ENCODE data around the gene HERC5.

DNA sequence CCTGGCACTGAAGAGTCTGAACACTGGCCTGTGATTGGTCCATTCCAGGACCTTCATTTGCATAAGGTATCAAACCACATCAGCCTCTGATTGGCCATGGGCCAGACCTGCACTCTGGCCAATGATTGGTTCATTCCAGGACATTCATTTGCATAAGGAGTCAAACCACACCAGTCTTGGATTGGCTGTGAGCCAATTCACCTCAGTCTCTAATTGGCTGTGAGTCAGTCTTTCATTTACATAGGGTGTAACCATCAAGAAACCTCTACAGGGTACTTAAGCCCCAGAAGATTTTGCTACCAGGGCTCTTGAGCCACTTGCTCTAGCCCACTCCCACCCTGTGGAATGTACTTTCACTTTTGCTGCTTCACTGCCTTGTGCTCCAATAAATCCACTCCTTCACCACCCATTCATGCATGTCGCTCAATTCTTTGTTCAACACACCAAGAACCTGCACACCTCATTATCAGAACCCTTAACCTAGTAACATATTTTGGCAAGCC is 14.2 kb upstream of the HERC5 start:
- TF ChIP-seq, protein P1, sequence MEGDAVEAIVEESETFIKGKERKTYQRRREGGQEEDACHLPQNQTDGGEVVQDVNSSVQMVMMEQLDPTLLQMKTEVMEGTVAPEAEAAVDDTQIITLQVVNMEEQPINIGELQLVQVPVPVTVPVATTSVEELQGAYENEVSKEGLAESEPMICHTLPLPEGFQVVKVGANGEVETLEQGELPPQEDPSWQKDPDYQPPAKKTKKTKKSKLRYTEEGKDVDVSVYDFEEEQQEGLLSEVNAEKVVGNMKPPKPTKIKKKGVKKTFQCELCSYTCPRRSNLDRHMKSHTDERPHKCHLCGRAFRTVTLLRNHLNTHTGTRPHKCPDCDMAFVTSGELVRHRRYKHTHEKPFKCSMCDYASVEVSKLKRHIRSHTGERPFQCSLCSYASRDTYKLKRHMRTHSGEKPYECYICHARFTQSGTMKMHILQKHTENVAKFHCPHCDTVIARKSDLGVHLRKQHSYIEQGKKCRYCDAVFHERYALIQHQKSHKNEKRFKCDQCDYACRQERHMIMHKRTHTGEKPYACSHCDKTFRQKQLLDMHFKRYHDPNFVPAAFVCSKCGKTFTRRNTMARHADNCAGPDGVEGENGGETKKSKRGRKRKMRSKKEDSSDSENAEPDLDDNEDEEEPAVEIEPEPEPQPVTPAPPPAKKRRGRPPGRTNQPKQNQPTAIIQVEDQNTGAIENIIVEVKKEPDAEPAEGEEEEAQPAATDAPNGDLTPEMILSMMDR (IDR thresholded peaks at IDR 0.05): no peak
- no peak for TF ChIP-seq CEBPB (IDR thresholded peaks at IDR 0.05)
- TF ChIP-seq MYC (IDR thresholded peaks at IDR 0.05; ENCODE audit: borderline replicate concordance, low read length): no peak
- TF ChIP-seq RAD21 (conservative IDR thresholded peaks at IDR 0.05 in 1 of 2, IDR thresholded peaks at IDR 0.05 in 1 of 2): no peak
- no peak for TF ChIP-seq CHD2 (IDR thresholded peaks at IDR 0.05; ENCODE audit: low read length, partially characterized antibody)
- no peak for TF ChIP-seq EP300 (IDR thresholded peaks at IDR 0.05)

Data from A549 (cell line).